Ovary (tissue), 3 donors: Measurements from ENCODE around the gene BCAS4.

Experiments
- CTCF ChIP-seq, 3 donors: fragments of 450-650 bp in 2 of 3; fragments of 200-600 bp in 1 of 3; IDR thresholded peaks; one replicate each; pipeline versions ENCODE4 v1.5.1 to v1.8.0; 2016 to 2022; ENCODE audit warnings: antibody characterized with exemption in 3 of 3, mild to moderate bottlenecking in 1 of 3
- EP300 ChIP-seq: sonication (generic); formaldehyde crosslinking; IDR thresholded peaks from one replicate; pipeline ENCODE4 v1.6.1; 2017; ENCODE audit warnings: antibody characterized with exemption
- POLR2A ChIP-seq: fragments of 450-650 bp; IDR thresholded peaks from one replicate; pipeline ENCODE4 v1.6.1; 2017; ENCODE audit warnings: antibody characterized with exemption, mild to moderate bottlenecking, moderate library complexity
- donor health status: DM: no; HTN: no; CAD: no.

- TF ChIP-seq CTCF (IDR thresholded peaks at IDR 0.05) (no peak), POLR2A (no peak), EP300 (no peak)
Observed at GRCh38 chr20:50801747-50802125, 6.9 kb downstream of the BCAS4 start.
